H1 (cell line): ENCODE measurements around the gene TUBA3D. TPM values are rescaled to one million over a fixed set of nuclear protein-coding genes. Genes with fewer than 3 reads are reported as not detected.

Experiments used
- CTCF ChIA-PET: fragments of 300-600 bp; sonication (Branson Sonifier 250); formaldehyde crosslinking; loops from one replicate; lab custom pipeline; 2021; ENCODE audit not compliant: partially characterized antibody; lab: Charles Lee
- POLR2A ChIA-PET: fragments of 300-600 bp; sonication (Branson Sonifier 250); formaldehyde crosslinking; loops from one replicate; lab custom pipeline; 2021; ENCODE audit warnings: inconsistent platforms; ENCODE audit not compliant: partially characterized antibody; lab: Charles Lee
- DNase-seq, 2 experiments: peaks; one replicate each; pipeline versions ENCODE4 v3.0.0 to v3.0.0-alpha.2; 2010 to 2022; ENCODE audit warnings: low spot score in 2 of 2, low read depth in 1 of 2, mixed read lengths in 1 of 2
- FAIRE-seq: peaks from 2 replicates; lab custom pipeline; 2011; peaks lifted over from hg19 to GRCh38; lab: Jason Lieb, UNC
- H2AFZ ChIP-seq: 2 replicates; pipeline ENCODE4 v1.8.1; 2012; ENCODE audit warnings: low read length, inconsistent platforms
- H2AK5ac ChIP-seq: 2 replicates; pipeline ENCODE4 v1.6.1; 2013; ENCODE audit warnings: low read depth, low read length
- H2BK120ac ChIP-seq: replicated peaks from 2 replicates; pipeline ENCODE3; 2013; ENCODE audit warnings: low read depth, low read length, inconsistent platforms
- H2BK12ac ChIP-seq: 2 replicates; pipeline ENCODE4 v1.6.1; 2013; ENCODE audit warnings: low read depth, low read length
- H2BK15ac ChIP-seq: 2 replicates; pipeline ENCODE4 v1.6.1; 2013; ENCODE audit warnings: low read length
- H2BK20ac ChIP-seq: 2 replicates; pipeline ENCODE4 v1.6.1; 2013; ENCODE audit warnings: low read length
- H2BK5ac ChIP-seq: 2 replicates; pipeline ENCODE4 v1.6.1; 2013; ENCODE audit warnings: low read depth, low read length
- H3K14ac ChIP-seq: 2 replicates; pipeline ENCODE4 v1.6.1; 2013; ENCODE audit warnings: inconsistent platforms; ENCODE audit not compliant: insufficient read length
- H3K18ac ChIP-seq: 2 replicates; pipeline ENCODE4 v1.6.1; 2013; ENCODE audit warnings: low read length; ENCODE audit errors: extremely low read depth
- H3K23ac ChIP-seq: 2 replicates; pipeline ENCODE4 v1.6.1; 2013; ENCODE audit warnings: inconsistent platforms; ENCODE audit not compliant: insufficient read length
- H3K23me2 ChIP-seq: 2 replicates; pipeline ENCODE4 v1.6.1; 2013; ENCODE audit warnings: low read depth, low read length
- H3K27ac ChIP-seq: 2 replicates; pipeline ENCODE4 v1.6.1; 2011; ENCODE audit warnings: low read depth, low read length, inconsistent platforms
- H3K27me3 ChIP-seq, 4 experiments: replicated peaks in 1 of 4; 1 replicate in 1 of 4; 2 replicates in 3 of 4; pipeline versions ENCODE4 v1.6.1 to v1.8.1; 2011 to 2013; ENCODE audit warnings: low read length in 3 of 4, mild to moderate bottlenecking in 3 of 4, inconsistent platforms in 2 of 4, mixed read lengths in 2 of 4, moderate library complexity in 1 of 4; ENCODE audit not compliant: control insufficient read depth in 3 of 4, insufficient read depth in 3 of 4; ENCODE audit errors: extremely low read depth in 1 of 4
- H3K36me3 ChIP-seq, 4 experiments: 2 replicates each; pipeline versions ENCODE4 v1.6.1 to v1.8.1; 2011 to 2013; ENCODE audit warnings: mild to moderate bottlenecking in 4 of 4, low read length in 3 of 4, moderate library complexity in 2 of 4, control low read depth in 1 of 4, inconsistent platforms in 1 of 4; ENCODE audit not compliant: insufficient read depth in 4 of 4, control insufficient read depth in 2 of 4
- H3K4ac ChIP-seq: replicated peaks from 2 replicates; pipeline ENCODE3; 2013; ENCODE audit warnings: low read length, low read depth, mixed read lengths, inconsistent platforms; ENCODE audit not compliant: insufficient read length
- H3K4me1 ChIP-seq, 4 experiments: replicated peaks in 1 of 4; 1 replicate in 1 of 4; 2 replicates in 3 of 4; pipeline versions ENCODE4 v1.6.1 to v1.8.1; 2011 to 2013; ENCODE audit warnings: low read length in 3 of 4, inconsistent platforms in 2 of 4, mixed read lengths in 1 of 4; ENCODE audit not compliant: insufficient read depth in 4 of 4, control insufficient read depth in 3 of 4
- H3K4me2 ChIP-seq, 2 experiments: 2 replicates each; pipeline versions ENCODE4 v1.6.1 to v1.8.1; 2011 to 2013; ENCODE audit warnings: low read depth in 2 of 2, low read length in 2 of 2, control low read depth in 1 of 2, inconsistent platforms in 1 of 2, mild to moderate bottlenecking in 1 of 2; ENCODE audit not compliant: insufficient read depth in 1 of 2
- H3K4me3 ChIP-seq, 4 experiments: fragments of 200-600, 300-600 bp in 1 of 4; sonication (generic), shearing (Covaris generic), sonication (Bioruptor Twin) in 1 of 4; 2 replicates each; pipeline versions ENCODE4 v1.5.1 to v1.8.1; 2011 to 2016; ENCODE audit warnings: low read length in 4 of 4, low read depth in 3 of 4, control low read depth in 2 of 4, inconsistent platforms in 2 of 4, mild to moderate bottlenecking in 2 of 4, mixed read lengths in 1 of 4, moderate library complexity in 1 of 4; ENCODE audit not compliant: insufficient read depth in 2 of 4; ENCODE audit errors: extremely low read depth in 1 of 4
- H3K56ac ChIP-seq: replicated peaks from 2 replicates; pipeline ENCODE3; 2013; ENCODE audit warnings: low read depth, mild to moderate bottlenecking, mixed read lengths, low read length, inconsistent platforms; ENCODE audit not compliant: insufficient read length
- H3K79me1 ChIP-seq: 2 replicates; pipeline ENCODE4 v1.6.1; 2013; ENCODE audit warnings: low read depth, low read length, control low read depth
- H3K79me2 ChIP-seq, 2 experiments: 2 replicates each; pipeline versions ENCODE4 v1.6.1 to v1.8.1; 2012 to 2013; ENCODE audit warnings: low read length in 2 of 2, mild to moderate bottlenecking in 2 of 2, inconsistent platforms in 1 of 2; ENCODE audit not compliant: insufficient read depth in 2 of 2, control insufficient read depth in 1 of 2
- H3K9ac ChIP-seq, 4 experiments: replicated peaks in 1 of 4; 1 replicate in 1 of 4; 2 replicates in 3 of 4; pipeline versions ENCODE4 v1.6.1 to v1.8.1; 2011 to 2013; ENCODE audit warnings: low read depth in 3 of 4, low read length in 3 of 4, control low read depth in 2 of 4, mild to moderate bottlenecking in 2 of 4, moderate library complexity in 2 of 4, inconsistent platforms in 1 of 4; ENCODE audit errors: extremely low read depth in 1 of 4
- H3K9me3 ChIP-seq, 2 experiments: 2 replicates each; pipeline versions ENCODE4 v1.6.1 to v1.8.1; 2012 to 2013; ENCODE audit warnings: mild to moderate bottlenecking in 2 of 2, moderate library complexity in 2 of 2, control low read depth in 1 of 2, inconsistent platforms in 1 of 2, low read depth in 1 of 2, low read length in 1 of 2, mixed read lengths in 1 of 2; ENCODE audit not compliant: insufficient read depth in 2 of 2
- H4K20me1 ChIP-seq, 2 experiments: replicated peaks in 1 of 2; 2 replicates each; pipeline versions ENCODE3 to v1.8.1; 2011 to 2013; ENCODE audit warnings: inconsistent platforms in 2 of 2, low read length in 2 of 2, mild to moderate bottlenecking in 1 of 2; ENCODE audit not compliant: insufficient read depth in 2 of 2, control insufficient read depth in 1 of 2
- H4K5ac ChIP-seq: 2 replicates; pipeline ENCODE4 v1.6.1; 2013; ENCODE audit warnings: low read length, low read depth, mixed read lengths, inconsistent platforms; ENCODE audit not compliant: insufficient read length
- H4K8ac ChIP-seq: 2 replicates; pipeline ENCODE4 v1.8.0; 2013; ENCODE audit warnings: mild to moderate bottlenecking, moderate library complexity, low read length, inconsistent platforms; ENCODE audit not compliant: insufficient read depth; ENCODE audit errors: extremely low read depth
- H4K91ac ChIP-seq: replicated peaks from 2 replicates; pipeline ENCODE3; 2013; ENCODE audit warnings: low read length, mixed read lengths, inconsistent platforms; ENCODE audit not compliant: insufficient read length
- CBX5 ChIP-seq: fragments of 300-800, 300-1000 bp; sonication (generic); IDR thresholded peaks from 2 replicates; pipeline ENCODE4 v1.7.1; 2016; ENCODE audit warnings: antibody characterized with exemption, low read length, low read depth
- EGR1 ChIP-seq: IDR thresholded peaks from 2 replicates; pipeline ENCODE4 v1.6.1; 2011; ENCODE audit warnings: low read depth, low read length, borderline replicate concordance
- EZH2 ChIP-seq: fragments of 200-600 bp; sonication (generic); IDR thresholded peaks from 2 replicates; pipeline ENCODE4 v1.7.1; 2012; ENCODE audit warnings: low read depth, mild to moderate bottlenecking, moderate library complexity, low read length, inconsistent platforms; ENCODE audit not compliant: severe bottlenecking
- FOSL1 ChIP-seq: IDR thresholded peaks from 2 replicates; pipeline ENCODE4 v1.6.1; 2011; ENCODE audit warnings: mild to moderate bottlenecking, low read depth, low read length, moderate library complexity; ENCODE audit not compliant: insufficient read depth
- GABPA ChIP-seq: IDR thresholded peaks from 2 replicates; pipeline ENCODE4 v1.6.1; 2011; ENCODE audit warnings: mild to moderate bottlenecking, low read length, moderate library complexity, borderline replicate concordance; ENCODE audit not compliant: insufficient read depth
- JUN ChIP-seq: IDR thresholded peaks from 2 replicates; pipeline ENCODE4 v1.6.1; 2011; ENCODE audit warnings: low read depth, mild to moderate bottlenecking, improper control_type of control experiment, low read length
- POLR2AphosphoS5 ChIP-seq: IDR thresholded peaks from 2 replicates; pipeline ENCODE4 v1.6.1; 2011; ENCODE audit warnings: low read depth, low read length
- TEAD4 ChIP-seq: IDR thresholded peaks from 2 replicates; pipeline ENCODE4 v1.6.1; 2012; ENCODE audit warnings: low read depth, low read length, inconsistent platforms, mixed read lengths
- ZNF274 ChIP-seq: IDR thresholded peaks from 2 replicates; pipeline ENCODE4 v1.7.0; 2012; ENCODE audit warnings: low read length, borderline replicate concordance; ENCODE audit errors: extremely low read depth
- WGBS, 2 experiments: shearing (Covaris generic) in 1 of 2; methylation state at CpG; one replicate each; pipeline versions ENCODE4 v1.1.6 to v1.1.7; 2013 to 2015; ENCODE audit warnings: low lambda C conversion rate in 2 of 2, mixed read lengths in 2 of 2, inconsistent platforms in 1 of 2, low coverage in 1 of 2, missing lambda C conversion rate in 1 of 2; ENCODE audit not compliant: insufficient replicate concordance in 2 of 2, insufficient coverage in 1 of 2, insufficient read length in 1 of 2; ENCODE audit errors: extremely low coverage in 1 of 2, missing lambda C conversion rate in 1 of 2; 5-methylcytosine and 5-hydroxymethylcytosine counted together
- polyA plus RNA-seq, 7 experiments: library from polyadenylated mRNA; depleted of rRNA in 3 of 7; stranded (reverse) in 5 of 7; unstranded in 2 of 7; fragments of >200 nt in 5 of 7; fragments of 200-250 nt in 2 of 7; gene quantifications; 1 replicate in 5 of 7; 2 replicates in 1 of 7; 4 replicates in 1 of 7; pipeline versions ENCODE4 v1.2.1 to v1.2.3, GENCODE V29; 2011 to 2013; ENCODE audit warnings: missing spikeins in 2 of 7, mixed read lengths in 2 of 7
- total RNA-seq: library from RNA; stranded (reverse); fragmentation: NEBNext Ultra II Directional; extraction: Animal tissue kit (Norgen Biotek cat#: 25700); gene quantifications from 2 replicates; pipeline ENCODE4 v1.2.1, GENCODE V29; 2021
- TF ChIP-seq, protein P1 (sequence below), 3 experiments: IDR thresholded peaks; 1 replicate in 2 of 3; 2 replicates in 1 of 3; pipeline versions ENCODE4 v1.5.1 to v1.6.1; 2011; ENCODE audit warnings: low read length in 3 of 3, mild to moderate bottlenecking in 3 of 3, inconsistent platforms in 2 of 3, low read depth in 1 of 3, moderate library complexity in 1 of 3; ENCODE audit not compliant: insufficient read depth in 1 of 3; ENCODE audit errors: control extremely low read depth in 1 of 3
- TF ChIP-seq, protein P2 (sequence below): IDR thresholded peaks from 2 replicates; pipeline ENCODE4 v1.6.1; 2012; ENCODE audit warnings: inconsistent platforms

TUBA3D gene
- total and polyA plus RNA-seq, 2 of the 8 experiments (the other 6 are each of a cell fraction or from before 2014, with no cell fraction given) = 0.15 TPM; not detected in 1

DNA sequence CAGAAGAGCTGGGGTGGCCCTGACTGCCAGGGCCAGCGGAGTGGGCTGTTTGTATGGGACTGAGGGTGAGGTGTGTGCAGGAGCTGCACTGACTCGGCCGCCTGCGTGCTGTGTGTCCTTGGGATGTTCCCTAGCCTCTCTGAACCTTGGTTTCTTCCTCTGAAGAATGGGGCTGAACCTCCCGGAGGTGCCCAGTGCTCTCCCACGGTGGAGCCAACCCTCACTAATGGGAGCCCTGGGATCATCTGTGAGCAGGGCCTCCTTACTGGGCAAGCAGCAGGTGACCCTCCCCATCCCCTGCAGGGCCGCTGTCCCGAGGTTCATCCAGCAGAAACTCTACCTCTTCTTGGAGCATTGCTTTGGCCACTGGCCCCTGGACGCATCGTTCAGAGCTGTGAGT lies 40.1 kb downstream of the TUBA3D start:
- Histone ChIP-seq H2BK120ac (no peak overlapping the region), H3K4ac (no peak overlapping the region), H3K14ac (no peak overlapping the region), H3K79me1 (peaks cover 2% of the 10 kb centered on the region; the same call in 1 of the 2 replicates), H4K5ac (no peak overlapping the region), H3K9ac (no peak overlapping the region), H3K79me2 (no peaks in the 10 kb centered on the region), H3K9me3 (no peaks in the 10 kb centered on the region), H3K27me3 (no peaks in the 10 kb centered on the region), H4K20me1 (peaks cover 1 to 4% of the 10 kb centered on the region in 2 experiments), H3K27ac (no peak overlapping the region), H2AFZ (no peak overlapping the region), H2BK20ac (no peak overlapping the region), H3K56ac (no peak overlapping the region), H3K18ac (no peak overlapping the region), H3K4me2 (no peak overlapping the region), H2BK5ac (no peak overlapping the region), H3K36me3 (peaks cover 2 to 39% (median 12%) of the 10 kb centered on the region in 4 experiments; a peak in 6 of 8 replicates), H2AK5ac (no peak overlapping the region), H3K23ac (no peak overlapping the region), H2BK15ac (no peak overlapping the region), H3K4me3 (no peak overlapping the region), H4K8ac (no peak overlapping the region), H3K23me2 (no peaks in the 10 kb centered on the region), H4K91ac (no peak overlapping the region), H3K4me1 (no peaks in the 10 kb centered on the region), H2BK12ac (no peak overlapping the region)
- no peak for DNase-seq
- 90% methylated on average over 10 of the region's 10 CpGs; no CpG with 5 or more reads in 1 of the 2 experiments for WGBS, 2 experiments
- FAIRE-seq = no peak
- ChIA-PET CTCF (interaction anchor here (1.0 to 1.1 kb wide), 2 partner anchors 9 to 362 kb away, joined by 5 read pairs; no protein-coding TSS in a partner anchor), POLR2A (no interaction called here)
- TF ChIP-seq EZH2 (no peak), GABPA (no peak), JUN (no peak), FOSL1 (no peak), ZNF274 (no peak), TEAD4 (no peak), POLR2AphosphoS5 (no peak), CBX5 (no peak), EGR1 (no peak)
- TF ChIP-seq, protein P1, sequence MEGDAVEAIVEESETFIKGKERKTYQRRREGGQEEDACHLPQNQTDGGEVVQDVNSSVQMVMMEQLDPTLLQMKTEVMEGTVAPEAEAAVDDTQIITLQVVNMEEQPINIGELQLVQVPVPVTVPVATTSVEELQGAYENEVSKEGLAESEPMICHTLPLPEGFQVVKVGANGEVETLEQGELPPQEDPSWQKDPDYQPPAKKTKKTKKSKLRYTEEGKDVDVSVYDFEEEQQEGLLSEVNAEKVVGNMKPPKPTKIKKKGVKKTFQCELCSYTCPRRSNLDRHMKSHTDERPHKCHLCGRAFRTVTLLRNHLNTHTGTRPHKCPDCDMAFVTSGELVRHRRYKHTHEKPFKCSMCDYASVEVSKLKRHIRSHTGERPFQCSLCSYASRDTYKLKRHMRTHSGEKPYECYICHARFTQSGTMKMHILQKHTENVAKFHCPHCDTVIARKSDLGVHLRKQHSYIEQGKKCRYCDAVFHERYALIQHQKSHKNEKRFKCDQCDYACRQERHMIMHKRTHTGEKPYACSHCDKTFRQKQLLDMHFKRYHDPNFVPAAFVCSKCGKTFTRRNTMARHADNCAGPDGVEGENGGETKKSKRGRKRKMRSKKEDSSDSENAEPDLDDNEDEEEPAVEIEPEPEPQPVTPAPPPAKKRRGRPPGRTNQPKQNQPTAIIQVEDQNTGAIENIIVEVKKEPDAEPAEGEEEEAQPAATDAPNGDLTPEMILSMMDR (IDR thresholded peaks at IDR 0.05; ENCODE audit: control extremely low read depth in 1 of 3, insufficient read depth in 1 of 3, low read depth in 1 of 3, low read length in 3 of 3) = no peak
- TF ChIP-seq, protein P2, sequence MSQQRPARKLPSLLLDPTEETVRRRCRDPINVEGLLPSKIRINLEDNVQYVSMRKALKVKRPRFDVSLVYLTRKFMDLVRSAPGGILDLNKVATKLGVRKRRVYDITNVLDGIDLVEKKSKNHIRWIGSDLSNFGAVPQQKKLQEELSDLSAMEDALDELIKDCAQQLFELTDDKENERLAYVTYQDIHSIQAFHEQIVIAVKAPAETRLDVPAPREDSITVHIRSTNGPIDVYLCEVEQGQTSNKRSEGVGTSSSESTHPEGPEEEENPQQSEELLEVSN = no peak
